Activated CD4-positive, alpha-beta memory T cell treated with anti-CD3 and anti-CD28 coated beads, Interleukin-2, amount 10 ng/mL, durations not matched to agents 7 days and 5 days (primary cell): ENCODE data around the gene IYD. TPM values are rescaled to one million over a fixed set of nuclear protein-coding genes. Genes with fewer than 3 reads are reported as not detected.

Experiments used
- CTCF ChIA-PET: fragments of 350-600 bp; sonication (Branson Sonifier 250); formaldehyde crosslinking; loops from one replicate; lab custom pipeline; 2021; ENCODE audit warnings: antibody characterized with exemption, inconsistent platforms; lab: Charles Lee
- POLR2A ChIA-PET: fragments of 350-600 bp; sonication (Branson Sonifier 250); formaldehyde crosslinking; loops from one replicate; lab custom pipeline; 2021; ENCODE audit warnings: antibody characterized with exemption; lab: Charles Lee
- DNase-seq: peaks from one replicate; pipeline ENCODE4 v3.0.0-alpha.2; 2020
- H3K27ac Mint-ChIP-seq: one replicate; pipeline ENCODE4 v1.8.0; 2021; ENCODE audit warnings: mild to moderate bottlenecking, mixed read lengths
- H3K27me3 Mint-ChIP-seq: one replicate; pipeline ENCODE4 v1.8.0; 2021; ENCODE audit warnings: mixed read lengths
- H3K36me3 Mint-ChIP-seq: one replicate; pipeline ENCODE4 v1.8.0; 2021; ENCODE audit warnings: low read depth, mixed read lengths
- H3K4me1 Mint-ChIP-seq: one replicate; pipeline ENCODE4 v1.8.0; 2021; ENCODE audit warnings: mixed read lengths
- H3K4me3 Mint-ChIP-seq: one replicate; pipeline ENCODE4 v1.8.0; 2021; ENCODE audit warnings: mild to moderate bottlenecking, mixed read lengths
- H3K9me3 Mint-ChIP-seq: one replicate; pipeline ENCODE4 v1.8.0; 2021; ENCODE audit warnings: mixed read lengths
- total RNA-seq, 2 experiments: library from RNA; stranded (reverse); gene quantifications; one replicate each; pipeline ENCODE4 v1.2.3, GENCODE V29; 2021

The IYD gene
- total RNA-seq, 2 experiments from 2014 or later = not detected

DNA sequence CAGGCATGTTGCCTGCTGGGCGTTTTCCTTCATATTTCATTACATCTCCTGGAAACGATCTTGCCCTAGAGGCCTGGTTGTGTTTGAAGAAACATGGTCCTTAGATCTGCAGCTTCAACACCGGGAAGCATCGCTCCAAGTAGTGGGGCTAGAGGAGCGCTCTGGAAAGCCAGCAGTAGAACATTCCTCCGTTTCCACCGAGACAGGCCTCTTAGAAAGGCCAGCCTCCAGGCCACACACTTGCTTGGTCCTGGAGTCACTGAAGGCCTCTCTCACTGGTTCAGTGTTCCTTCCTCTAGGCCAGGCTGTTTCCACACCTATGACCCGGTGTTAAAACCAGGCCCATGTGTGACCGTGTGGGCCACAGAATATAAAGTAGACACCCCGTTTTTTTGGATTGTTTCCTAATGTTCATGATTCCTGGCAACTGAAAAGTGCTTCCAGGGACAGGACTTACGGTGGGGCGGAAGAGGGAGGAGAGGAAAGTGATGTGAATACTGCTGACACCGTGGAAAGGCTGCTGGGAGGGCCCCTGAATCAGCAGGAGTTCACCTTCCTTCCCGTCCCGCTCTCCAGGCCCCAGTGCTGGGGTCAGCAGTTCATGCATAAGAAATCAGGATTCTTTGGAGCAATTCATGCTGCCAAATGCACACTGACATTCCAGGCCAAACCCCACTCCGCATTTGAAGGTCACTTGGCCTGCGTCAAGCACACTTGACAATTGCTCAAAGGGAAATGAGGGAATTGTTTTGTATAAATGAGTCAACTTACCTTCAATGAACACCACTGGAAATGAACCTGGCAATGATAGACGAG, 83.8 kb downstream of the IYD start:
- DNase-seq = no peak
- Mint-ChIP-seq H3K9me3 (no peaks in the 10 kb centered on the region), H3K4me3 (no peak overlapping the region), H3K36me3 (no peaks in the 10 kb centered on the region), H3K27me3 (peaks cover 2% of the 10 kb centered on the region), H3K4me1 (no peaks in the 10 kb centered on the region), H3K27ac (no peak overlapping the region)
- ChIA-PET POLR2A (no interaction called here), CTCF (no interaction called here)

- POLR2A ChIA-PET = no interaction called here
- no peaks in the 10 kb centered on the region for H3K4me1 Mint-ChIP-seq
- DNase-seq = no peak
- H3K4me3 Mint-ChIP-seq = no peak overlapping the region
- H3K9me3 Mint-ChIP-seq = no peaks in the 10 kb centered on the region
- peaks cover 2% of the 10 kb centered on the region for H3K27me3 Mint-ChIP-seq
- no peaks in the 10 kb centered on the region for H3K36me3 Mint-ChIP-seq
- H3K27ac Mint-ChIP-seq = no peak overlapping the region
- CTCF ChIA-PET = no interaction called here
Measured at GRCh38 chr6:150453357-150453756, 84.5 kb downstream of the IYD start.

Other genes with a start within 250 kb of the IYD start
- under 1 TPM; 0.10 TPM for gene PPP1R14C, start 226.0 kb upstream of the IYD start, total RNA-seq
- 1 to 10 TPM; 2.3 to 2.9 TPM for gene PLEKHG1, start 230.9 kb downstream of the IYD start, total RNA-seq